Astrocyte of the spinal cord (primary cell): ENCODE measurements around the gene MTARC2.

Experiments
- DNase-seq: peaks from one replicate; pipeline ENCODE4 v3.0.0; 2011; ENCODE audit warnings: low read depth, low spot score
- H3K4me3 ChIP-seq: 2 replicates; pipeline ENCODE4 v1.5.1; 2011; ENCODE audit warnings: low read depth, mild to moderate bottlenecking, low read length, moderate library complexity
- CTCF ChIP-seq: IDR thresholded peaks from 2 replicates; pipeline ENCODE4 v1.5.1; 2012; ENCODE audit warnings: low read depth, mild to moderate bottlenecking, low read length, inconsistent platforms
- in situ Hi-C: cut with HindIII; loops from 2 replicates; pipeline ENCODE4 v1.10.0; 2017; ENCODE audit warnings: low sequenced_read_pairs

MTARC2 gene

DNA sequence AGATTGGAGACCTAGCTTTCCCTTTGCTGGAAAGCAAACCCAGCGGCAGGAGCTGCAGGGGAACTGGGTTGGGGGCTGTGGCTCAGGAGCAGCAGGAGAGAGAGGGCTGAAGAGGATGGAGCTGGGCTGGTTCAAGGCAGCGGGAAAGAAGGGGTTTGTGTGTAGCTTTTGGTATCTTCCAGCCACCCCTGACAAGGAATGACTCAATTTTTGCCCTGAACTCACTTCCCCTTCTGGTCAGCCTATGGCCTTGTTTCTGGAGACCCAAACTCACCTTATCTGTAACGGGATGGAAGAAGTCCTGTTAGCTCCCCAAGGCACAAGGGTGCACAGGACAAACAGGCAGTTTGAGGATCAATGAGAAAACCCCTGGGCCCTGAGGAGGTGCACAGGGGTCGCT, 44.8 kb upstream of the MTARC2 start:
- TF ChIP-seq CTCF: no peak
- in situ Hi-C loops: no loop called here
- DNase-seq: no peak
- H3K4me3 ChIP-seq: no peak overlapping the region

- TF ChIP-seq CTCF: no peak
- DNase-seq: no peak
- no peak overlapping the region for H3K4me3 ChIP-seq
- in situ Hi-C loops: no loop called here
Observed at GRCh38 chr1:220705782-220706181, 42.3 kb upstream of the MTARC2 start.

- no peak for TF ChIP-seq CTCF
- in situ Hi-C loops: no loop called here
- no peak overlapping the region for H3K4me3 ChIP-seq
- no peak for DNase-seq
Observed at GRCh38 chr1:220706480-220706879, 41.6 kb upstream of the MTARC2 start.

DNA sequence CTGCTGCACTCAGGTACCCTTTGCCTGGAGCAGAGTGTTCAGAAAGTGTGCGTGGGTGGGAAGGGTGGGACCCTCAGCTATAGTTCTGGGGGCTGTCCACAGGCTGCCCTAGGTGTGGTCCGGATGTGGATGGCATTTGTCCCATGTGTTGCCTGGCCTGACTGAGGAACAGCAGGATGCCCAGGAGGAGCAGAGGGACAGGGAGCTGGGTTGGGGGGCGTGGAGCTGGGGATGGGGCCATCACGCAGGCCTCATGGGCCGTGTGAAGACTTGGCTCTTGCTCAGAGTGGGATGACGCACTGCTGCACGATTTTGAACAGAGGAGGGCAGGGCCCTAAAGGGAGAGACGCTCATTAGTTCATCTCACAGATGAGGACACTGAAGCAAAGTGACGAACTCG, 41.0 kb upstream of the MTARC2 start:
- TF ChIP-seq CTCF: no peak
- in situ Hi-C loops: no loop called here
- H3K4me3 ChIP-seq: no peak overlapping the region
- DNase-seq: no peak

- H3K4me3 ChIP-seq: no peak overlapping the region
- TF ChIP-seq CTCF: no peak
- no peak for DNase-seq
- in situ Hi-C loops: no loop called here
Observed at GRCh38 chr1:220708244-220708643, 39.9 kb upstream of the MTARC2 start.

DNA sequence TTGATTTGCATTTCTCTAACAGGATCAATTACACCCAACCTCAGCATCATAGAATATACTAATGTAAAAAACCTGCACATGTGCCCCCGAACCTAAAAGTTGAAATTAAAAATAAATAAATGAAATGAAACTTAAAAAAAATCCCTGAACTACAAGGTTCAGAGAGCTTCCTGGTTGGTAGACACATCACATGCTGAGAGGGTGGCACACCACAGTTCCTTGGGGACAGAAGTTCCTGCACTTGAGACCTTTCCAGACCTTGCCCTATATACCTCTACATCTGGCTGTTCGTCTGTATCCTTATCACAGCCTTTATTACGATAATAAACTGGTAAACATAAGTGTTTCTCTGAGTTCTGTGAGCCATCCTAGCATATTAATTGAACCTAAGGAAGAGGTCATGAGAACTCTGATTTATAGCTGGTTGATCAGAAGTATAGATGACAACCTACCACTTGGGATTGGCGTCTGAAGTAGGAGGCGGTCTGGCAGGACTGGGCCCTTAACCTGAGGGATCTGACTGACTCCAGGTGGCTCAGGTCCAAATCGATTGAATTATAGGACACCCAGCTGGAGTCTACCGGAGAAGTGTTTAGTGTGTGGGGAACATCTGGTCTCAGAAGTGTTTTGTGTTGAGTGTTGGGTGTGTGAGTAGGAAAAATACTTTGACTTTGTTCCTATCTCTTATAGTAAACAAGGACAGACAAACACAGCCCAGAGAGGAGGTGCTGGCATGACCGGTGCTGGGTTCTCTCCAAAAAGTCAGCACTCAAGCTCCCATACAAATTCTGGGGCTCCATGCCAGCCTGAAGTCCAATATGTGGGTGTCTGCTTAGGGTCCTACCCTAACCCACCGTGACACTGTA, 39.0 kb upstream of the MTARC2 start:
- no peak for DNase-seq
- in situ Hi-C loops: no loop called here
- no peak overlapping the region for H3K4me3 ChIP-seq
- TF ChIP-seq CTCF: no peak

GRCh38 chr1:220710333-220710732, 37.8 kb upstream of the MTARC2 start:
- in situ Hi-C loops: no loop called here
- DNase-seq: no peak
- H3K4me3 ChIP-seq: no peak overlapping the region
- no peak for TF ChIP-seq CTCF
